Stimulated activated CD4-positive, alpha-beta T cell treated with anti-CD3 and anti-CD28 coated beads, Interleukin-1b, Interleukin-23, amount 100 ng/mL, for 24 hours (primary cell): Measurements from ENCODE around the gene C14orf93.
"Not testable (repeated sequence)": the region's sequence is repeated elsewhere in the genome, so short reads cannot be mapped to it uniquely, and the experiment has no call there.

Experiments used
- DNase-seq, 4 experiments: peaks; one replicate each; pipeline ENCODE4 v3.0.0-alpha.2; 2020; ENCODE audit warnings: low read depth in 4 of 4, low spot score in 1 of 4

Gene C14orf93

DNA sequence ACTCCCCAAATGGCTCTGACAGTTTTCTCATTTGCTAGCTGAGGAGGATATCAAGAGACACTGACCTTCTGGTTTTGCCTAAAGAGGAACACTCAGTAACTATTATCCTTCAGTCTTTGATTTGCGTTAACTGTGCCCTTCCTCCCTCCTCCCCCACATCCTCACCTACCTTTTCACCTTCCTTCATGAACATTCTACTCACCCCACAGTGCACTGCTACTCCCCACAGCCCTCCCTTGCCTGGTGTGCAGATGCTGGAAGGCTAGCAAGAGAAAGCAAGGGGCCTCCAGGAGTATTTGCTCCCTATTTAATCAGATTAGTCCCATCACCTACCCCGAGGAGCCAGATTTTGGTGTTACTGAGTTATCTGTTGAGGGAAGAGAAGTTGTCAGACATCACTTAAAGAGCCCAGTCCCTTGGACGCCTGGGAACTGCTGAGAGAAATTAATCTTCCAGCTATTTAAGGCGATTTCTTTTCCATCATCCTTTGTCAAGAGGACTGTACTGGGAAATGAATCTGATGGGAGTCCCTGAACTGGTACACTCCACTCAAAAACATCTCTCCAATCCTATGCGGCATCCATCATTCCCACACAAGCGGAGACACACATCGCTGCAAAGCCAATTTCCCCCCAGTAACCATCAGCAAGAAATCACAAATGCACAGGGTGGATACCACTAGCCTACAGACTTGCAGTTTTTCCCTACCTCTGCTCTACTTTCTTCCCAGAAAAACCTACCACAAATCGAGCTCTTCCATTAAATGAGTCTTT is 13.3 kb upstream of the C14orf93 start:
- no peak for DNase-seq

DNA sequence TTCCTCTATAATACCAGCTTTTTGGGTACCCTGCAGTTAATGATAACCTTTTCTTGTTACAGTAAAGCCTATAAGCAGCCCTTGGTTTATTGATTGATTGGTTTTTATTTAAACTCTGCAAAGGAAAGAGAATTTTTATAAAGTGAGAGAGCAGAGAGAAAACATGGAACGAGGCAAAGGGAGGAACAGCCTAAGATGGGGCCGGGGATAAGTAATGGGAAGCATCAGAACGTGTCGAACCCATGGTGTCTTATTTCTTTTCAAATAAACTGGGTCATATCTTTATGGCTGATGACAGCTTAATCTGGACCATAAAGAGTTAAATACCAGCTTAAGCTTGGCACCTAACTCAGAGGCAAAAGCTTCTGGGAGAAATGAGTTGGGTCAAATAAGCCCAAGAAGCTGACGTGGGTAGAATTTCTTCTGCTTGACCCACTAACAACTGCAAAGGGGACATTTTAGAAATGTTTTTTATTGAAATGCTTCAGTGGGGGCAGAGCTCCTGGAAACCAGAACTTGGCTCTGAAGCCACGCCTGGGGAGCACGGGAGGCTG is 12.0 kb upstream of the C14orf93 start:
- no peak for DNase-seq

DNA sequence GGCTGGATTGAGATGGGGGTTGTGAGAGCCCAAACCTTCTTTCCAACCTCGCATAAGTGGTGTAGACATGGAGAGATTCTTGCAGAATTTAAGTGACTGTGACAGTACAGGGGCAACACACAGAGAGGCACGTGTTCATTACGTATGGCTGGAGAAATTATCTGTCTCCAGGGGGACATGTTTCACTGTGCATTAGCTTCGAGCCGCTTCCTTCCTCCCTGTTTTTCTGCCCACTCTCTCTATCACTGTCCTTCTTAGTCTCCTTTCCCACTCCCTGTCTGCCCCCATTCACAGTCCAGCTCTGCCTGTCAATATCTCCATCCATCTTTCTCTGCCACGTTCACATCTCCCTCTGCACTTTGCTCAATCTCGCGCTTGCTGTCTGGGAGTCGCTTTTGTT is 11.5 kb upstream of the C14orf93 start:
- DNase-seq, result no peak

DNA sequence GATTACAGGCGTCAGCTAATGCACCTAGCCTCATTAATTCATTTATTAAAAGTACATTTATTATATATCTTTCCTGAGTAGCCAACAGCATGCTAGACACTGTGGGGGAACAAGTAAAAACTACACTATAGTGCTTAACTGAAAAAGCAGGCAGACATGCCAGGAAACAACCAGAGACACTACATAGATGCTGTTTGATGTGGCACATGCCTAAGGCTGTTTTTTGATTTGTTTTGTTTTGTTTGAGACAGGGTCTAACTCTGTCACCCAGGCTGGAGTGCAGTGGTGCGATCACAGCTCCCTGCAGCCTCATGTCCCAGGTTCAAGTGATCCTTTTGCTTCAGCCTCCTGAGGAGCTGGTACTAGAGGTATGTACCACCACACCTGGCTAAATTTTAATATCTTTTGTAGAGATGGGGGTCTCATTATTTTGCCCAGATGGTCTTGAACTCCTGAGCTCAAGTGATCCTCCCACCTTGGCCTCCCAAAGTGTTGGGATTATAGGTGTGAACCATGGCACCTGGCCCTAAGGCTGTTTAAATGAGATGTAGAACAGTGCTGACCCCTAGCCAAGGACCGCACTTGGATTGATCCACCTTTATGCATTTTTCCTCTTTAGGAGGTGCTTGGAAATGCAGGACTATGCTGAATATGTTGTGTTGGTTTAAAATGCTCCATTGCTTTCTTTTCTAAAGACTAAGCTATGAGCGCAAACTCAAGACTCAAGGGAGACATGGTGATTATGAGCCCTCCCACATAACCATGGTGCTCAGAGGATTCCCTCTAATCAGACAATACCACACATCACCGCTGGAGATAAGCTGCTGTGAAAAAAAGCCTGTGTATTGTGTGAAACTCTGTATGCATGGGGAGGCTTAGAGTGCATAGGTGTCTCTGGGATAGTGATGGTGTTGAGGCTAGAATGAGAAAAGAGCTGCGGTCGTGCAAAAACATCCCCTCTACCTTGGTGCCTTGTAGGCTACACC is 10.5 kb upstream of the C14orf93 start:
- DNase-seq, result no peak

- no peak for DNase-seq
Measured at GRCh38 chr14:23018107-23018506, 8.2 kb upstream of the C14orf93 start.

- DNase-seq, result no peak
Measured at GRCh38 chr14:23017091-23017490, 7.1 kb upstream of the C14orf93 start.

DNA sequence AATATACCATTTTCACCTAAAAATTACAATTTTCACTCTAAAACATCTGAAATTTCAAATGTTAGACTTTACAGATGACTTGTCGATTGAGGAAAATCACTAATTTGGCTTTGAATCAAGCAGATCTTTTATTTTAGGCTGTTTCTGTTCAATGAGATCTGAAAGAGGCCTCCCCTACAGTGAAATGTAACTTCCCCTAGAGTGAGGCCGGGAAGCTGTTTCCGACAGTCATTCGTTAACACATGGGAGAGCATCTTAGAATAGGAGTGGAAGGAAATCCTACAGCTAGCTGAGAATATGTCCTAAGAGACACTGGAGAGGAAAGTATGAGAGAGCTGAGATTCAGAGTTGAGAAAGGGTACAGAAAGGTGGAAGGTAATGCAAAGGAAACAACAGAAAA is 5.7 kb upstream of the C14orf93 start:
- DNase-seq, result no peak

GRCh38 chr14:23013749-23014054 is 3.8 kb upstream of the C14orf93 start:
- not testable (repeated sequence) for DNase-seq

DNA sequence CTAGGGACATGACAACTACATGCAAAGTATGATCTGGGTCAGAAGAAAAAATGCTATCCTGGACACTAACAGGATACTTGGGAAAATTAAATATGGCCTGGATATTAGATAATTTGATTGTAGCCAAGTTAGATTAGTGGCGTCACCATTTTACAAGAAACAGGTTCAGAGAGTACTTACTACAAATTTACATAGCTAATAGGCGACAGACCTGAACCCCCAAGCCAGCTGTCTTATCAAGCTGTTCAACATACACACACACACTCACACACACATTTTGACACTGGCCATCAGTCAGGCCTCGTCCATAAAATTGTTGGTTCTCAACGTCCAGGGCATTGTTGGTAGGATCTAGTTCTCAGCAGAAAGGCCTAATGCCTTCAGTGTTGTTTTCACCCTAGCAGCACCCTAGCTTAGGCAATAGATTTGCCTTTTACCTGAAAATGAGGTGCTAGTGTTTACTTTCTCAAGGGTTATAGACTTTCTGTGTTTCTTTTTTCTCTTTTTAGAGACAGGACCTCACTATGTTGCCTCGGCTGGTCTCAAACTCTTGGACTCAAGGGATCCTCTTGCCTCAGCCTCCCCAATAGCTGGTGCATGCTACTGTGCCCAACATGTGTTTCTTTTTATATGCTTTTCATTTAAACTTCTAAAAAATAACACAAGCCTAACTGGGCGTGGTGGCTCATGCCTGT is 3.3 kb upstream of the C14orf93 start:
- DNase-seq, result no peak

DNA sequence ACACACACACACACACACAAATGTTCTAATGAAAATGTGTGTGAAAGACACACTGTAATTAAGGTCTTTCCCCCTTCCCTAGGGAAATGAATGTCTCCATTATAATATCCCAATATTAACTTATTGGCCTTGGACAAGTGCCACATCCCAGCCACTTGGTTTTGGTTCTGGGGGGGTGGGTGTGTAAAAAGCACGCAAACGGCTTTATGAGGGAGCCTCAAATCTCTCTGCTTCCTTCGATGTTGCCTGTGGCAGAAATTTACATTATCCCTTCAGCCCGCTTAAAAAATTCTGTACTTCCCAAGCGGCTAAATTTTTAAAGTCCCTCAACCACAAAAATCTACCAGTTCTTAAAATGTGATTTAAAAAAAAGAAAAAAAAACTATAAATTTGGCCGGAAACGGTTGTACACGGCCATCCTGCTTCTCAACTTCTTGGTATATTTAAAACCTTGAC is 432 bp downstream of the C14orf93 start:
- DNase-seq, result no peak

- no peak for DNase-seq
Measured at GRCh38 chr14:23008831-23009230, 1.1 kb downstream of the C14orf93 start.

- peak; percentile 80 to 97 (median 89) for DNase-seq
Measured at GRCh38 chr14:23006544-23007419, 3.2 kb downstream of the C14orf93 start.

GRCh38 chr14:23006188-23006534 is 3.8 kb downstream of the C14orf93 start:
- DNase-seq, result no peak

DNA sequence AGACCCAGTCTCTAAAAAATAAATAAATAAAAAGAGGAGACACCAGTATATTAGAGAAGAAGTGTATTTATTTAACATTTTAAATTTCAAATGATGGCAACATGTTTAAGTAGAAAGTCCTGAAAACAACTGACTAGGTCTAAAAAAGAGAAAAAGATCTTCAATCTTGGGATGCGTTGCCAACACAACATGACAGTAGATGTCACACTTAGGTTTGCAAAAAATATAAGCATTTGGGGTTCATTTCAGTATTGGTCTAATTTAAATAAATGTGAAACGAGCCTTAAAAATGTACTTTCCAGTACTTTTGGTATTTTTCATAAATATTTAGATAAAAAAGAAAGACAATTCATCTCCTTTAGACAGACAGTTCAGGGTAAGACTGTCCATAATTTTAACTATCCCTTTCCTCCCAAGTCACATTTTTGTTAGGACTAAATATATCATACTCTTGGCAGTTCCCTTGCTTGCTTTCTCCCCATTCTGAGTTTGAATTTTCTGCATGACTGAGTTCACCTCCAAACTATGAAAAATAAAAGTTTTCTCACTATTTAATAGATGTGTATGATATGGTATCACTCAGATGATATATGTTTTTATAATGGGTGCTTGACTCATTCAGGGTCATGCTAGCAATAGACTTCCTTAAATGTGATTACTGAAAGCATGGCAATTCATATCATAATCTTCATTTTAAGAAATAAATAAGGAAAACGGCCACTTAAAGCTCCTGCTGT is 4.3 kb downstream of the C14orf93 start:
- no peak for DNase-seq

DNA sequence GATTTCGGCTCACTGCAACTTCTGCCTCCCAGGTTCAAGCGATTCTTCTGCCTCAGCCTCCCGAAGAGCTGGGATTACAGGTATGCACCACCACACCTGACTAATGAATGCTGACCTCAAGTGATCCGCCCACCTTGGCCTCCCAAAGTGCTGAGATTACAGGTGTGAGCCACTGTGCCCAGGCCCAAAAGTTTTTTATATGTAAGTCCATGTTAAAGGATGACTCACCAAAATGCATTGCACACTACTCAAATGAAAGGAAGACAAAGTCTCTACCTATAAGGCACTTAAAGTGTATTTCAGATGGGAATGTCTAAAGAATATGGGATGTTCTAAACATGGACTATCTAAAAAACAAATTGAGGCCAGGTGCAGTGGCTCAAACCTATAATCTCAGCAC is 5.7 kb downstream of the C14orf93 start:
- not testable (repeated sequence) for DNase-seq

- DNase-seq, result no peak
Measured at GRCh38 chr14:23002592-23002991, 7.4 kb downstream of the C14orf93 start.

- DNase-seq, result no peak
Measured at GRCh38 chr14:23000860-23001259, 9.1 kb downstream of the C14orf93 start.

- no peak for DNase-seq
Measured at GRCh38 chr14:22998329-22999012, 11.5 kb downstream of the C14orf93 start.

DNA sequence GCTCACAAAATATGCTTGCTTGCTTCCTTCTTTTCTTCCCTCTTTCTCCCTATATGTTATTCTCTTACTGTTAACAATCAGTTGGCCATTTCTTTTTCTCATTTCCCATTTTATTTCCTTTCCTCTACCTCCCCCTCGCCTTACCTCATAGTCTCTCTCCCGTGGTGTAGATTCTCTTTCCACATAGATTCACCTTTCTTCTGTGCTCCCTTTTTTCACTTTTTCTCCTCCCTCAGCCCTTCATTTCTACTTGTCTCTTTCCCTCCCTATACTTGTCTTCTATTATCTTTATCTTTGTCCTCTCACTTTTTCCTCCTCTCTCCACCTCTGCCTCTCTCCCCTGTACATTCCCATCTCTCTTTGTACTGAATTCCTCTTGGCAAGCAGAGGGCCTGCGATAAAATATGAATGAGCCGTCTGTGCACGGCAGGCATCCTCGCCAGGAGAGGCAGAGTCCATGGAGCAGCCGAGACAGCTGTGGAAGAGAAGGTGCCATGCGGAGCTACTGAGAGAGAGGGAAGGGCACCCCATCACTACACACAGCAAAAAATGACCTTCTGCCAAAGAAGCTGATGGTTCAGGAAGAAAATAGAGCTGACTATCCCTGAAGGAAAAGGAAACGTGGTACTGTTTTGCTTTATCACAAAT is 12.1 kb downstream of the C14orf93 start:
- DNase-seq, result no peak
